Right ventricle myocardium superior (tissue), 1 donor: ENCODE results near the gene TAS1R2. TPM values are rescaled to one million over a fixed set of nuclear protein-coding genes. Genes with fewer than 3 reads are reported as not detected.
A peak's percentile ranks its signal among the peaks of the same experiment; 100 is the strongest.
"Not testable (repeated sequence)": the region's sequence is repeated elsewhere in the genome, so short reads cannot be mapped to it uniquely, and the experiment has no call there.

Experiments used
- ATAC-seq: fragments of 200-7000 bp; cut with Tn5 transposase; one replicate; pipeline ENCODE4 v1.9.1; 2020; ENCODE audit warnings: mild to moderate bottlenecking; ENCODE audit not compliant: poor library complexity
- DNase-seq: peaks from one replicate; pipeline ENCODE4 v3.0.0-alpha.2; 2020
- intact Hi-C: fragments of 100-400 bp; cut with DNase I; formaldehyde crosslinking; loops from one replicate; pipeline ENCODE4 v1.11.2; 2022
- total RNA-seq: library from RNA; stranded (reverse); fragmentation: NEBNext Ultra II Directional; extraction: Animal tissue kit (Norgen Biotek cat#: 25700); gene quantifications from one replicate; pipeline ENCODE4 v1.2.1, GENCODE V29; 2021
- donor health status: DM: no; HTN: yes; CAD: no; lungs with severe emphysema.

TAS1R2 gene
- total RNA-seq, 1 donor from 2014 or later, result not detected

DNA sequence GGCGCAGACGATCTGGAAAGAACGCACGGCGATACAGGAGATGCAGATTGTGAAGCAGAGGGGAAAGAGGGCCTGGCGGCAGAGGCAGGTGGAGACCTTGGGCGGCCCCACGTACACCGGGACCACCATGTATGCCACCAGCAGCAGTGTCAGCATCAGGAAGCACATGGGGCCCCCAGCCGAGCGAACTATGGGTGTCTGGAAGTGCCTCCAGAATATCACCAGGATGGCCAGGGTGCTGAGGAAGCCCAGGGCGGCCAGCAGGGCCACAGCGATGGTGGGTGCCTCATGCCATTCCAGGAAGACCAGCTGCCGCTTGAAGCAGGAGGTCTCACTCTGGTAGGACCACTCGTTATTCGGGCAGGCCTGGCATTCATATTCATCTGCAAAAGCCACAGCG is 19.3 kb downstream of the TAS1R2 start:
- no peak for DNase-seq

DNA sequence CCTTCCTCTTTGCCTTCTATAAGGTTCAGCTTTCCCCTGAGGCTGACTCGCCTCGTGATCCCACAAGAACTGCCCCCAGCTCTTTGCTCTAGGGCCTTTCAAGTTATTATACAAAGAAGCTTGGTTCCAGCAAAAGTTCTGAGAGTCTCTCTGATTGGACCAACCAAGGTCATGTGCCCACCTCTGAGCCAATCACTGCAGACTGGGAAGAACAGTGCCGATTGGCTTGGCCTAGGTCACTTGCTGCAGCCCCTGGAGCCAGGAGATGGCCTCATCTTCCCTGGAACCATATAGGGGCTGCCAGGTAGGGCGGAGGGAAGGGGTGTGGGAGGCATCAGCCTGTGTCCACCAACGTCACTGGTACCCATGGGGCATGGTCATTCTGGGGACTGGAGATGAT is 22.8 kb downstream of the TAS1R2 start:
- no peak for DNase-seq
- ATAC-seq, result no peak
- intact Hi-C loops, result no loop called here

More for the DNA sequence above, 19.3 kb downstream of the TAS1R2 start:
- no peak for ATAC-seq
- intact Hi-C loops, result no loop called here

DNA sequence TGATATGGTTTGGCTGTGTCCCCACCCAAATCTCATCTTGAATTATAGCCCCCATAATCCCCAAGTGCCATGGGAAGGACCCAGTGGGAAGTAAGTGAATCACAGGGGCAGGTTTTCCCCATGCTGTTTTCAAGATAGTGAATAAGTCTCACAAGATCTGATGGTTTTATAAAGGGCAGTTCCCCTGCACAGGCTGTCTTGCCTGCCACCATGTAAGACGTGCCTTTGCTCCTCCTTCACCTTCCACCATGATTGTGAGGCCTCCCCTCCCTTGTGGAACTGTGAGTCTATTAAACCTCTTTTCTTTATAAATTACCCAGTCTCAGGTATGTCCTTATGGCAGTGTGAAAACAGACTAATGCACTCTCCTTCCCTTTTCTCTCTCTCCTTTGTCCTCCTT is 27.1 kb downstream of the TAS1R2 start:
- DNase-seq, ATAC-seq, intact Hi-C loops: not testable (repeated sequence)

DNA sequence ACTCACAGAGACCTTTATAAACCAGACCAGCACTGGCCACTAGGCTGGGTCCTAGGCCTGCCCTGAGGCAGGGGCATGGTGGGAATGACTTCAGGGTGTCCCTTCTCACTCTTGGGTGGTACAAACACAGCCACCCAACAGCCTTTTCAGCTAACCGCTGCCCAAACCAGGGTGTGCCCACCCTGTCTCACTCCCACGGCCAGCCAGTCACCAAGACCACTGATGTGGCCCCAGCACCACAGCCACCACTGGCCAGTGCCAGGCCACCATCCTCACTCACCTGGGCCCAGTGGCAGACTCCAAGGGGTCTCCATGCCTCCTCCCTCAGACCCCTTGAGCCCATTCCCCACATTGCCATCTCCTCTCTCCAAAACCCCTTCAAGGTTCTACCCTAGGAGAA is 27.8 kb downstream of the TAS1R2 start:
- ATAC-seq, result no peak
- intact Hi-C loops, result no loop called here
- no peak for DNase-seq

DNA sequence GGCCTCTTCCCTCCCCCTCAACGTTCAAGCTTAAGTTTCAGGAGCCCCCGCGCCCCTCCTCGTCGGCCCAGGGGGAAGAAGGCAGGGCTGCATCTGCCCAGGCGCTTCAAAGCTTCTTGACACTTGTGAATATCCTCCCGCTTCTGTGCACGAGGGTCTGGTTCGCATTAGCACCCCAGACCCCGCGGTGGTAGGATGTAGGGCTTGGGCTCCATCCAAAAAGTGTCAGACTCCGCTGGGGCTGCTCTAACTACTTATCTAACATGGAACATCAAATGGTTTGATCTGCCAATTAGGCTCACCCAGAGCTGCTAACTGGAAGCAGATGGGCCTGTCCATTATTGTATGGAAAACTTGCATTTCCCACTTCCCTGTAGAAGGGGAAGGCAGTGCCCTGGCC is 28.9 kb downstream of the TAS1R2 start:
- intact Hi-C loops, result no loop called here
- ATAC-seq, result no peak
- no peak for DNase-seq

DNA sequence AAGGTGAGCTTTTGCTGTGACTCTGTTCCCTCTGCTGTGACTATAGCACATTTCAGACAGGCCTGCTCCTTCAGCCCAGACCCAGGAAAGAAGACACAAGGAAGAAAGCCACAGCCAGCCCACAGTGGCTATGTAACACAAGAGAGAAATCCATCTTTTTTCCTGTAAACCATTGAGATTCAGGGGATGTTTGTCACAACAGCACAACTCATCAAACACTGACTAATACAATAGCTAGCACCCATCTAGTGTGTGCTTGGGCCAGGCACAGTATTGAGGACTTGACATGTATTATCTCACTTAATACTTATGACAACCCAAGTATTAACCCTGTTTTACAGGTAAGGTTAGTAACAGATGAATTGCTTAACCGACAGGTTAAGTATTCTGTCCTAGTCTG is 29.8 kb downstream of the TAS1R2 start:
- DNase-seq (no peak), ATAC-seq (no peak)
- intact Hi-C loops, result no loop called here

DNA sequence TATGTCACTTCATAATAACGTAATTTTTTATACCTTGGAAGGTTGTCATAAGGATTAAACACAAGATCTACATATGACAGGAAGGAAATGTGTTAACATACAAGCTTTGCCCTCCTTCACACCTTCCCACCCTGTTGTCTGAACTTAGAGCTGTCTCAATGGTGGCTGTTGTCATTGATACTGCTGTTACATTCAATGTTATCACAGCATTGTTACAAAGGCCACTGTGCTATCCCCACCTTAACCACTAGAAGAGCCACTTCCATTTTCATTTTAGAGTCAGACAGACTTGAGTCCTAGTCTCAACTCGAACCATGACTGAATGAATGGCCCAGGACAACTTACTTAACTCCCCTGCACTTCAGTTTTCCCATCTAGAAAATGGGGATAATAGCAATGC is 31.2 kb downstream of the TAS1R2 start:
- ATAC-seq, result no peak
- no peak for DNase-seq
- intact Hi-C loops, result no loop called here

DNA sequence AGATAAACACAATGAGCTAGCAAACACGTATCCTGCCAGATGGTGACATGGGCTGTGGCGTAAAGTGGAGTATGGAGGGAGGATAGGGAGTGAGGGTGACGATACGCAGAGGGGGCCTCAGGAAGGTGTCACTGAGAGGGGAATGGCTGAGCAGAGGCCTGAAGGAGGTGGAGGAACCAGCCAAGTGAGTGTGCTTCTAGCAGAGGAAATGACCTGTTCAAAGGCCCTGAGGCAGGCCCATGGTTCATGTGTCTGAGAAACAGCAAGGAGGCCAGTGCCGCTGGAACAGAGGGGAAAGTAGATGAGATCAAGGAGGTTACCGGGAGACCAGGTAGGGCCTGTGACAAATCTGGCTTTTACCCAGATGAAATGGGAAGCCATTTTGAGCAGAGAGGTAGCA is 36.0 kb downstream of the TAS1R2 start:
- intact Hi-C loops, result no loop called here
- no peak for ATAC-seq
- no peak for DNase-seq

DNA sequence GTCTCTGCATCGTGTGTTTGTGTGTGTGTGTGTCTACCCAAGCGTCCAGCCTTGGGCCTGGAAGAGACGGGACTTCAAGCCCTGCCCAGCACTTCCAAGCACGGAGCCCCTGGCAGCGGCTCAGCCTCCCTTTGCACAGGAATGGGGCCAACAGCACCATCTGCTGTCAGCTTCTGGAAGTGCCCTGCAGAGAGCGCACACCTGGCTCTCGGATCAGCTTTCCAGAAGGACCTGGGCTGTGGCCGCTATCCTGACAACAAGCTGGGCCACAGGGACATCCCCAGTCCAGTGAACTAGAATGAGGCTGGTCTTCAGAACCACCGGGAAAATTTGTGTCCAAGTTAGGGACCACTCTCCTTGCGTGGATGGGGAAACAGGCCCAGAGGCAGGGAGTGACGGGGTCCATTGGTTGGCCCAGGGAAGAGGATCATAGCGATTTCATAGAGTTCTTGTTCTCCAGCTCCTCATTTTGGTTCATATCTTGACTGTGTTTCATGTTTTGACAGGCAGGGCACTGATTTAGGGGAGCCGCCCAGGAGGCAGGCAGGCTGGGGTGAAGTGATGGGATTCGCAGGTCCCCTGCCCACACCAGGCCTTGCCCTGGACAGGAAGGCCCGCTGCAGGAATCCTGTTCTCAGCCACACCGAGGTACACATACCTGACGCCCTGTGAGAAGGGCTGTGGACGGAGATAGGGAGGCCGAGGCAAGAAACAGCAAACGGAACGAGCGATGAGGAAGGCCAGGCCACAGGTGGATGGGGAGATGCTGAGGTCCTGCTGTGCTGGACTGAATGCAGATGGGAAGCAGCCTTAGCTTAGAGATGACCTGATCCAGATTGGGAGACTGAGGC is 38.4 kb downstream of the TAS1R2 start:
- intact Hi-C loops, result loop anchor here (2.0 kb wide), 1 partner anchor 224 kb away; no protein-coding TSS in a partner anchor
- peak; percentile 91 for ATAC-seq
- DNase-seq, result peak; percentile 84

DNA sequence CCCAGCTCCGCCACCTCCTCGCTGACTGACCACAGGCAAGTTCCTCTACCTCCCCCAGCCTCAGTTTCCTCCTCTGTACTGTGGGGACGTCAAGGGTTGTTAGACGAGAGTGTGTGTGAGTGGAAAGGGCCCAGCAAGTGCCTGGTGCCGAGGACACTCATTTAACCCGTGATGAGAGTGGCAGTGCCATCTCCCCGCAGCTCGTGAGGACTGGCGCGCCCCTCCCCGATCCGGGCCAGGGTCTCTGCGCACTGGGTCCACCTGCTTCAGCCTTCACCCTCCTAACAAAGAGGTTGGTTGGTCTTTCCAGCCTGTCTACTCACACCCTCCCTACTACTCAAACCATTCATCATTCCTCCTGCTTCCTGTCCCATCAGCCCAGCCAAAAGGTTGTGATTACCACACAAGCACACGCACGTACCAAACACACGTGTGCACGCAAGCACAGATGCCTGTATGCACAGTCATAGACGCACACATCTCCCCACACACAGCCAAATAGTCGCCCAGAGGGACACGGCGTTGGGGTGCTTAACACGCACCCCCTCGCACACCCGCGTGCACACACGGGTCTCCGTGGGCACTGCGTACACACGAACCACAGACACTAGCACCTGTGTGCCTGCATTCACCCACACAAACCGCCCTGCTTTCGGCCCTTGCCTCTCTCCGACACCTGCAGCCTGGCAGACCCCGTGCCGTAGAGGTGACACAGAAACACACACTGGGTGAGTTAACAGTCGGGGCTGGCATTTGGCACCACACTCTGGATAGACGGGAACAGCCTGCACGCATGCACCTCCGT is 39.3 kb downstream of the TAS1R2 start:
- DNase-seq (no peak), ATAC-seq (peak; percentile 15)

DNA sequence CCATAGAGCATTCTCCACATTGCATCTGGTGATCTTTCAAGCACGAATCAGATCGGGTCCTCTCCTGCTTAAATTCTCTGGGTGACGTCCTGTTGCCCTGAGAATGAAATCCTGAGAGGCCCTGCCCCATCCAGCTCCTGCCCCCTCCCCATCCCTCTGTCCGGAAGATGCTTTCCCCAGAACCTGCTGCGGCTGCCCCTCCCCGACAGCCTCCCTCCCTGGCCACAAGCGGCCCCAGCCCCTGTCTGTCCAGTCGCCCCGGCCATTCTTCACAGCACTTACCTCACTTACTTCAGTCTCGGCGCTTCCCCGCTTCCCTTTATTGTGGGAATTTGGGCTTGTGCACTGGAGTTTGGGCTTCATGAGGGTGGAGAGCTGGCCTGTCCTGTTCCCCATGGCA is 40.3 kb downstream of the TAS1R2 start:
- intact Hi-C loops, result no loop called here
- ATAC-seq (no peak), DNase-seq (no peak)

More for the DNA sequence above, 39.3 kb downstream of the TAS1R2 start:
- intact Hi-C loops, result loop anchor here (2.0 kb wide), 1 partner anchor 223 kb away; no protein-coding TSS in a partner anchor

DNA sequence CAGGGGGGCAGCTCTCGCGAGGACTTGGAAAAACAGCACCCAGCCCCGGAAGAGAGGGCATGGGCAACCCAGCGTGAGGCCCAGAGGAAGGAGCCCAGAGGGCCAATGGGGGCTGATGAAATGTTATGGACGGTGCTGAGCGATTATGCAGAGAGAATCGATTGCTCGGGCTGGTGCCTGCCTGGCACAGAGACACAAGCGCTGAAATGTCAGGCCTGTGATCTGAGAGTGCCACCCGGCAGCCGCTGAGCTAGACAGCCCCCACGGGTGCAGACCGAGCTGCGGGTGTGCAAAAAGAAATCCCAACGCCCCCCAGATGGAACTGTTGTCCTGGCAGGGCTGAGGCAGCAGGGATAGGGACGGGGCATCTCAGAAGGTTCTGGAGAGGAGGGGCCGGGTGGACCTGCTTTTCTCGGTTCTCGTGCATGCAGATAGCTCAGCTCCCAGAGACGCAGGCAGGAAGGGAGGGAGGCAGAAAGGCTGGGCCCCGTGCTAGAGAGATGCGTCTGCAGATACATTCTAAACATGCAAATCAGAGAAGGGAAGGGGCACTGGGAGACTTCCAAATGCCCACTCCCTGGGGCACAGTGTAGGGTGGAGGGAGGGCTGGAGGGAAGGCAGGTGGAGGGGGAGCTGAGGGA is 41.5 kb downstream of the TAS1R2 start:
- ATAC-seq, result no peak
- no peak for DNase-seq
- intact Hi-C loops, result no loop called here

DNA sequence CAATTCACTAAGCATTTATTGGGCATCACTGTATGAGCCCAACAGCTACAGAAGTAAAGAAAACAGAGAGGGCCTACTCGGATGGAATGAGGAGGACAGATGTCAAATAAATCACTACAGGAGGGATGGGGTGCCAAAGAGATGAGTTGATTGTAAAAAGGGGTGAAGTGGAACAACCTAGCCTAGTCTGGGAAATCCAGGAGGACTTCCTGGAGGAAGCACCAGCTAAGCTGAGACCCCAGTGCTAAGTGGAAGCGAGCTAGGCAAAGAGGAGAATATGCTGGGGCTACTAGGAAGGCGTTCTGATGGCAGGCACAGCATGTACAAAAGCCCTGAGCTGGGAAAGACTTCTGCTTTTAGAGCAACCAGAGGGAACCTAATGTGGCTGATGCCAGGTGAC is 42.1 kb downstream of the TAS1R2 start:
- no peak for DNase-seq
- ATAC-seq, result no peak
- intact Hi-C loops, result no loop called here

DNA sequence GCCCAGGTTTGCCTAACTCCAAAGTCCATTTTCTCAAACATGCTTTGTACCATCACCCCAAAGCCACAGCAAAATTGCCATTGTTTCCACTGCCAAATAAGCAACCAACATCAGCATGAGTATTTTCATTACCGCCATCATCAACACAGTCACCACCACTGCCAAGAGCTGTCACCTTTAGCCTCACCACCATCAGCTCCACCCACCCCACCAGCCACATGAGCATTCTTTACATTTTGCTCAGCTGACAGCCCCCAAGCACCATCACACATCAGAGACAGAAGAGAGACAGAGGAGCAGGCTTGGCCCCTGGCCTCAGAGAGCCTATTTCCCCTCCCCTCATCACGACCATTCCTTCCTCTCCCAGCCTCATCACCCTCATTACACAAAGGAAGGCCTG is 42.7 kb downstream of the TAS1R2 start:
- intact Hi-C loops, result no loop called here
- ATAC-seq, result no peak
- no peak for DNase-seq

DNA sequence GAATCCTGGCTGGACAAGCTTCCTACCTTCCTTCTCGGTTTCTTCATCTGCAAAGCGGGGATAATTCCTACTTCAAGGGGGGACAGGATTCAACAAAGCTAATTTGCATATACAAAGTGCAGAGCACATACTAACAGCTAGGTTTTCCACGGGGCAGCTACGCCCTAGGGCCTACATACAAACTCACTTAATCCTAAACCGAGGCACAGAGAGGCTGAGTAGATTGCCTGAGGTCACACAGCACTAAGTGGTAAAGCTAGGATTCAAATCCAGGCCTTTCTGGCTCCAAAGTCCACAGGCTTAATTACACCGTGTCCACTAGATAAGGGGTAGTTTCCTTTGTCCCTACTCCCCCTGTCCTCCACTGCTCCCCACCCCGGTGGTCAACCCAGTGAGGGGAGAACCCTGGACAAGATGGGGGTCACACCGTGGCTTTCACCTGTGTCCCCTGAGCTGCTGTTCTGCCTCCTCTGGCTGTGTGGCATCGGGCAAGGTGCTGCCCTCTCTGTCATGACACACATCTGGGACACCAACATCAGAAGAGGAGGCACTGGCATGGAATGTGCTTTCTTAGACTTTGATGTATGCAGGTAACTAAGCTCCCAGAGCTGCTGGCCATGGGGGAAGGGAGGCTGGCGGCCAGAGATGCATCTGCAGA is 44.5 kb downstream of the TAS1R2 start:
- intact Hi-C loops, result no loop called here
- ATAC-seq (no peak), DNase-seq (no peak)

DNA sequence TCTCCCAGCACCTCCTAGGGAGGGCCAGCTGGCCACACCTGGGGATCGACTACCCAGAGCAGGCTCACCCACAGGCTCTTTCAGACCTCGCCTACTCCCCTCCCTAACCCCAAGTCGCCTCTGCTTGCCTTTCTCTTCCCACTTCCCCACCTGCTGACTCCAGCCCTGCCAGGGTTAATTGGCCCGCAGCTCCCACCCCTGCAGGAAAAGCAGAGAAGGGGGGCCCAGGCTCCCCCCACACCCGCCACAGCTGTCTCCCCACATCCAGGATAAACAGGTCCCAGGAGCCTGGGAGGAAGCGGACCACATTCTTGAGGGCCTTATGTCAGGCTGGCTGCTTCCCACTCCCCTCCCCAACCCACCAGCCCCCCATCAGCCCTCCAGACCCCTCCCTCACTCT is 45.0 kb downstream of the TAS1R2 start:
- DNase-seq, result no peak
- no peak for ATAC-seq
- intact Hi-C loops, result no loop called here

DNA sequence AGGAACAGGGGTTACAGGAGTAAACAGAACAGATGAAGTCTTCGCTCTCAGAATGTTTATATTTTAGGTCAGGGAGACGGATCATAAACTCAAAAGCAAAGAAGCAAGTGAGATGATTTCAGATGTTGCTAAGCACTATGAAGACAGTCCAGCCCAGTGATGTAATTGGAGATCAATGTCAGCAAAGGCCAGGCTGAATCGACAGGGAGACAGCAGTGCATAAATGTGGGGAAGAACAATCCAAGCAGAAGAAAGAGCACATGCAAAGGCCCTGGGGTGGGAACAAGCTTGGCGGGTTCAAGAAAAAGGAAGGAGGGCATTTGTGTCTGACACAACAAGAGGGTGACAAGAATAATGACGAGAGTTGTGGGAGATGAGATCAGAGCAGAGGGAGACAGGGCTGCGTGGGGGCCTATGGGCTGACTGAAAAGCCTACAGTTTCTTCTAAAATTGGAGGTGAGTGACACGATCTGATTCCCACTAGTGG is 47.0 kb downstream of the TAS1R2 start:
- ATAC-seq (no peak), DNase-seq (no peak)
- intact Hi-C loops, result no loop called here

DNA sequence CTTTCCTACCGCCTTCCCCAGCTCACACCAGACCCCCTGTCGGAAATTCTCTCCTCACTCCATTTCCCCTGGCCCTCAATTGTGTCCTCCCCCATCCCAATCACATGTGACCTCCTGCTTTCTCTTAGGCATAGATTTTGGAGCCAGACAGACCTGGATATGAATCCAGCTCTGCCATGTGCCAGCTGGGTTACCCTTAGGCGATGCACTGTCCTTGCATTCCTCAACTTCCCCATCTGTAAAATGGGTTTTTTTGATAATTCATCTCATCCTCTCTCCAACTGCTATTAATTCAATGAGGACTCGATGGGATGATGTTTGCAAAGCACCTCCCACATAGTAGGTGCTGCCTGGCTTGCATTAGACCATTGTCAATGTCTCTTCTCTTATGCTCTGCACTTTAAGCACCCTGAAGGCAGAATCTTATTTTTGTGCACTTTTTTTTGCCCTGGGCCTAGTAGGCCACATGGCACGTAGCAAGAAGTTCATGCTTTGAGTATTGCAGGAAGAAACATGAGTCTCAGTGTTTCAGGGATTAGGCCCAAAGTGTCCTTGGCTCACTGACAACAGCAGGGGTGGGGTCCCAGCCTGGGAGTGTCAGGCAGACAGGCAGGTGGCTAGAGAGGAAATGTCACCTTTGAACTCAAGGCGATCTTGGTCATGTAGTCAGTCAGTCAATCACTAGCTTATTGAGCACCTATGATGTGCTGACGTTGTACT is 47.6 kb downstream of the TAS1R2 start:
- no peak for DNase-seq
- ATAC-seq, result no peak
- intact Hi-C loops, result no loop called here
